ENCODE measurements around the gene FSTL5. TPM values are rescaled to one million over a fixed set of nuclear protein-coding genes. Genes with fewer than 3 reads are reported as not detected.

FSTL5 gene
- total RNA-seq, 1 donor from 2014 or later = 0.08 TPM

DNA sequence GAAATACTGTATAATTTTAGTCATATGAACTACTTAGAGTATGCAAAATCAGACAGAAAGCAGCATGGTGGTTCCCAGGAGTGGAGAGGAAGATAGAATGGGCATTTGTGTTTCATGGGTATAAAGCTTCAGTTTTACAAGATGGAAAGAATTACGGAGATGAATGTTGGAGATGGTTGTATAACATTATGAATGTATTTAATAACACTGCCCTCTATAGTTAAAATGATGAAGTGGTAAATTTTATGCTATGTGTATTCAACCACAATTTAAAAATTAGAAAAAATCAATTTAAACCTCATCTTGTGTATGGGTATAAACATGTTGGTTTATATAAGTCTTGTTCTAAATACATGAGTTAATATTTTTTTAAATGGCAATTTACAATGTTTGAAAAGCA is 521.1 kb downstream of the FSTL5 start:
- no peak for DNase-seq (ENCODE audit: low spot score)
- no peak overlapping the region for H3K4me3 Mint-ChIP-seq (ENCODE audit: unreplicated experiment)
- H3K36me3 Mint-ChIP-seq (ENCODE audit: low read depth, unreplicated experiment) = no peaks in the 10 kb centered on the region

DNA sequence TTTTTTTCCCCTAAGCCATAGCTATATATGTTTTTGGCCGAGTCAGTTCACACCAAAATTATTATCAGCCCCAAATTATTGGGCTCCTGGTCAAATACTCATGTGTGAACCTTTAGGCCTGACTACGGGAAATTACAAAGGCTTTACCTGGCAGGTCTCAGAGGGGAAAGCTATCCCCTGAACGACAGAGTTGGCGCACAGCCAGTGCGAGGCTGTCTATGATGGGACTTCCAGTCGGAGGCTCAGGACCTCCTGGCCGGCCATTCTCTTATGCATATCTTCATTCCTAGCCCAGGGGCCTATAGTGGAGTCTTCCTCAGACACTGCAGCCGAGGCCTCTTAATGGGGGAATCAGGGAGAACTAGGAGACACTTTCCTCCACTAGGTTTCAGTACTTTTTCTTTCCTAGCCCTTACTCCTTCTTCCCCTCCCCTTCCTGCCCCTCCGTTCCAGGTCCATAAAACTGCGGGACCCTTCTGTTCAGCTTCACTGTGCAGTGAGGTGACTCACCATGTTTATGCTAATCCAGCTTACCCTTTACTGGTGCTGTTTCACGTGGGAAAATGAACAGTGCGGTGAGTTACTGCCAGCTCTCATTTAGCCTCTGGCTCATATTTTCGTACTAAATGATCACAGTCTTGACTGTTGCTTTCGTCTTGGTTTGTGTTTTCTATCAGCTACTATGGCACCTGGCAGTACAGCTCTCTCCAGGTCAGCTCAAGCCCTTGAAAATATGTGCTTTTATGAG is 533.9 kb downstream of the FSTL5 start:
- Mint-ChIP-seq H3K36me3 (ENCODE audit: low read depth, unreplicated experiment) (no peaks in the 10 kb centered on the region), H3K4me3 (ENCODE audit: unreplicated experiment) (no peak overlapping the region), H3K4me1 (ENCODE audit: unreplicated experiment) (no peaks in the 10 kb centered on the region), H3K27me3 (ENCODE audit: unreplicated experiment) (no peaks in the 10 kb centered on the region), H3K9me3 (ENCODE audit: unreplicated experiment) (no peaks in the 10 kb centered on the region), H3K27ac (ENCODE audit: unreplicated experiment) (no peak overlapping the region)
- no peak for DNase-seq (ENCODE audit: low spot score)
- TF ChIP-seq, protein P1, sequence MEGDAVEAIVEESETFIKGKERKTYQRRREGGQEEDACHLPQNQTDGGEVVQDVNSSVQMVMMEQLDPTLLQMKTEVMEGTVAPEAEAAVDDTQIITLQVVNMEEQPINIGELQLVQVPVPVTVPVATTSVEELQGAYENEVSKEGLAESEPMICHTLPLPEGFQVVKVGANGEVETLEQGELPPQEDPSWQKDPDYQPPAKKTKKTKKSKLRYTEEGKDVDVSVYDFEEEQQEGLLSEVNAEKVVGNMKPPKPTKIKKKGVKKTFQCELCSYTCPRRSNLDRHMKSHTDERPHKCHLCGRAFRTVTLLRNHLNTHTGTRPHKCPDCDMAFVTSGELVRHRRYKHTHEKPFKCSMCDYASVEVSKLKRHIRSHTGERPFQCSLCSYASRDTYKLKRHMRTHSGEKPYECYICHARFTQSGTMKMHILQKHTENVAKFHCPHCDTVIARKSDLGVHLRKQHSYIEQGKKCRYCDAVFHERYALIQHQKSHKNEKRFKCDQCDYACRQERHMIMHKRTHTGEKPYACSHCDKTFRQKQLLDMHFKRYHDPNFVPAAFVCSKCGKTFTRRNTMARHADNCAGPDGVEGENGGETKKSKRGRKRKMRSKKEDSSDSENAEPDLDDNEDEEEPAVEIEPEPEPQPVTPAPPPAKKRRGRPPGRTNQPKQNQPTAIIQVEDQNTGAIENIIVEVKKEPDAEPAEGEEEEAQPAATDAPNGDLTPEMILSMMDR (IDR thresholded peaks at IDR 0.05; ENCODE audit: unreplicated experiment) = no peak

More for the DNA sequence above, 521.1 kb downstream of the FSTL5 start:
- H3K27me3 Mint-ChIP-seq (ENCODE audit: unreplicated experiment) = no peaks in the 10 kb centered on the region
- no peaks in the 10 kb centered on the region for H3K4me1 Mint-ChIP-seq (ENCODE audit: unreplicated experiment)
- TF ChIP-seq, protein P1 (IDR thresholded peaks at IDR 0.05; ENCODE audit: unreplicated experiment) = peak; percentile 39
- no peak overlapping the region for H3K27ac Mint-ChIP-seq (ENCODE audit: unreplicated experiment)
- no peaks in the 10 kb centered on the region for H3K9me3 Mint-ChIP-seq (ENCODE audit: unreplicated experiment)

DNA sequence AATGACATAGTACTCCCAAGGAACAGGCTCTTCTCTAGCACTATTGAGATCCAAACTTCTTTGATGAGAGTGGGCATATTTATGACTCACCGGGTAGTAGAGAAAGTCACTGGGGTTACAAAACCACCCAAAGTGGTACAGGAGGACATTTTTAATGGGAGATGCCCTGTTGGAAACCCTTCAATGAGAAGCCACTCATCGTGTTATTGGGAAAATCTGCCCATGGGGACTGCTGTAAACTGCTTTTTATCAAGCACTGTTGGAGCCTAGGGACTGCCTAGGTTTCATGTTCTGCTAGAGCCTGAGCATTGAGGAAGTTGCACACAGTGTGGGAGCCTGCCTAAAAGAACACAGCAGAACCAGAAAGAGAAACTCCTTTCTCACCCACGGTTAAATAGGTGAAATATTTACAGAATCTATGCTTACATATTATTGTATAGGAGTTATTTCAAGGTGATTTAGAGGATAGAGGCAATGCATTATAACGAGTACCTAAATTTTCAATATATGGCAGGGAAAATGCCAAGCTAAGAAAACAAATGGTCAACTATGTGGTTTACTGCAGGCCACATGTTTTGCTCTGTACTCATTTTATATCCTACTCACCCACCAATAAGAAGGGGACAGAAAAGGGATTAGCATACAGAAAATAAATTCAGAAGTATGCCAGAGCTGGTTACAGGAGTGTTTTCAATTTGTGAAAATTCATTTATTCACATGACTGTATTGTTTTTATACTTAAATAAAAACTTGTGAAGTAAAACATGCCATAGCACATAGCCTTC is 559.1 kb downstream of the FSTL5 start:
- Mint-ChIP-seq H3K4me1 (ENCODE audit: unreplicated experiment) (peaks cover 7% of the 10 kb centered on the region), H3K27ac (ENCODE audit: unreplicated experiment) (no peak overlapping the region), H3K36me3 (ENCODE audit: low read depth, unreplicated experiment) (no peaks in the 10 kb centered on the region), H3K4me3 (ENCODE audit: unreplicated experiment) (no peak overlapping the region), H3K9me3 (ENCODE audit: unreplicated experiment) (no peaks in the 10 kb centered on the region), H3K27me3 (ENCODE audit: unreplicated experiment) (no peaks in the 10 kb centered on the region)
- TF ChIP-seq, protein P1 (IDR thresholded peaks at IDR 0.05; ENCODE audit: unreplicated experiment) = no peak
- DNase-seq (ENCODE audit: low spot score) = no peak

DNA sequence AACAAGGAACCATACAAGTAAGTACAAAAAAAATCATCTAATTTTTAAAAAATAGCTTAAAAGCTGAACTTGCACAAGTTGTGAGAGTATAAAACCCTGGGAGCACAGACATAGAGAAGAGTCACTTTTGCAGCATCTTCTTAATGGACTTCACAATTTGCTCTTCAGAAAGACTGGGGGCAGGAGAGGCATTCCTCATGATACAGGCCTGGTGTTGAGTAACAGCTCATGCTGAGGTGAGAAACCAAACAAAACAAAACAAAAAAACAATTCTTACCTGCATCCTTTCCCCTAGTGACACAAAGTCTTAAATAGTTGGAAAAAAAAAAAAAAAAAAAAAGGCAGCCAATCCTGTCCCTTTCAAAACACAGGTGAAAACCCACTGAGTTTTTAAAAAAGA is 562.8 kb downstream of the FSTL5 start:
- no peak overlapping the region for H3K27ac Mint-ChIP-seq (ENCODE audit: unreplicated experiment)
- TF ChIP-seq, protein P1 (IDR thresholded peaks at IDR 0.05; ENCODE audit: unreplicated experiment) = no peak
- no peaks in the 10 kb centered on the region for H3K9me3 Mint-ChIP-seq (ENCODE audit: unreplicated experiment)
- H3K4me3 Mint-ChIP-seq (ENCODE audit: unreplicated experiment) = no peak overlapping the region
- no peak for DNase-seq (ENCODE audit: low spot score)
- peaks cover 7% of the 10 kb centered on the region for H3K4me1 Mint-ChIP-seq (ENCODE audit: unreplicated experiment)
- H3K36me3 Mint-ChIP-seq (ENCODE audit: low read depth, unreplicated experiment) = no peaks in the 10 kb centered on the region
- H3K27me3 Mint-ChIP-seq (ENCODE audit: unreplicated experiment) = no peaks in the 10 kb centered on the region
